GM18519 (cell line): Measurements from ENCODE around the gene HS3ST6.
"Not testable (repeated sequence)": the region's sequence is repeated elsewhere in the genome, so short reads cannot be mapped to it uniquely, and the experiment has no call there.

Experiments used
- ATAC-seq: cut with Tn5 transposase; IDR thresholded peaks from one replicate; pipeline ENCODE4 v1.9.1; 2021; ENCODE audit warnings: mild to moderate bottlenecking, moderate library complexity; ENCODE audit not compliant: unreplicated experiment, low FRiP score

The HS3ST6 gene

DNA sequence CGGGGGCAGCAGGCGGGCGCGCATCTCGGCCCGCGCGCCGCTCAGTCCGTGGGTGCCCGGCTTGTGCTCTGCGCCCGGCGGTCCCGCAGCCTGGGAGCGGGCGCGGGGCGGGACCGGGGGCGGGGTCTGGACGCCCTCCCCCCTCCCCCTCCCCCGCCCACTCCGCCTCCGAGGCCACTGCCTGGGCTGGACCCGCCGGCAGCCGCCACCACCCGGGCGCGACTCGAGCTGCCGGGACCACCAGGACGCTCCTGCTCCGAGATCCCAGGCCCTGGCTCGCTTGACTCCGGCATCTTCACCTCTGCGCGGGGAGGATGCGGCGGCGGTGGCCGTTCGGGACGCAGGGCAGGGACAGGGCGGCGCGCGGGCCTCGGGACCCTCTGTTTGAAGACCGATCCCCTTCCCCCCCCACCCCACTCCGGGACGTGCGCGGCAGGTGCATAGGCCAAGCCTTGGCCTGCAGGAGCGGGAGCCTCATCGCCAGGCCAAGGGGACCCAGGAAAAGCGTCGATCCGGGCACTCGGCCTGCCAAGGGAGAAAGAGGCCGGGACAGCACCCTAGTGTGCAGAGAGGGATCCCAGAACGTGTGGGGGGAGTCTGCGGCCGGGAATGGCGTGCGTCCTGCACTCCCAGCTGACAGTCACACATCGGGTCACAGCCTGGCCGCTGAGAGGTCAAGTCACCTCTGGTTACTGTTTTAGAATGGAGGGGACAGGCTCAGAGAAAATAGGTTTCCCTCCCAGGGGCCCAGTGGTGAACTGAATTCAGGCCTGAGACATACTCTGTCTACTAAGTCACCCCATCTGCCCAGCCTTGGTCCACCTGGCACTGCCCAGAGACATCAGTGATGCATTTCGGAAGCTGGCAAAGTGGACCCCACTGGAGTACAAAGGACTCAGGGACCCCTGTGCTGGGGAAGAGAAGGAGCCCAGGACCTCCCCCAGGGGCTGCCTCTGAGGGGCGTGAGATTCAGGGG is at the start of gene HS3ST6:
HS3ST6 (minus strand) TSS at position 65 of the 976 bp plus-strand sequence. CDS start 92 bp downstream, outside the sequence.
- no peak for ATAC-seq

DNA sequence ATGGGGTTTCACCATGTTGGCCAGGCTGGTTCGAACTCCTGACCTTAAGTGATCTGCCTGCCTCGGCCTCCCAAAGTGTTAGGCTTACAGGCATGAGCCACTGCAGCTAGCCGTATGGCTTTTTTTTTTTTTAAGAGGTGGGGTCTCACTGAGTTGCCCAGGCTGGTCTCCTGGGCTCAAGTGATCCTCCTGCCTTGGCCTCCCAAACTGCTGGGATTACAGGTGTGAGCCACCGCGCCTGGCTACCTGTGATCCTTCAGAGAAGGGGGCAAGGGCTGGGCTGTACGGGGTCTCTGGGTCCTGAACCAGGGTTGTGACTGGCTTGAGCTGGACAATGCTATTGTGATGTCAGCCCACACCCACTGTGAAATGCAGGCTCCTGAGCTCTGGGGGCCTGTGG is 48.2 kb upstream of the HS3ST6 start, which contains the start of gene RNF151:
RNF151 (plus strand) TSS at position 397 of the 400 bp plus-strand sequence. CDS start 26 bp downstream, outside the sequence.
- no peak for ATAC-seq

DNA sequence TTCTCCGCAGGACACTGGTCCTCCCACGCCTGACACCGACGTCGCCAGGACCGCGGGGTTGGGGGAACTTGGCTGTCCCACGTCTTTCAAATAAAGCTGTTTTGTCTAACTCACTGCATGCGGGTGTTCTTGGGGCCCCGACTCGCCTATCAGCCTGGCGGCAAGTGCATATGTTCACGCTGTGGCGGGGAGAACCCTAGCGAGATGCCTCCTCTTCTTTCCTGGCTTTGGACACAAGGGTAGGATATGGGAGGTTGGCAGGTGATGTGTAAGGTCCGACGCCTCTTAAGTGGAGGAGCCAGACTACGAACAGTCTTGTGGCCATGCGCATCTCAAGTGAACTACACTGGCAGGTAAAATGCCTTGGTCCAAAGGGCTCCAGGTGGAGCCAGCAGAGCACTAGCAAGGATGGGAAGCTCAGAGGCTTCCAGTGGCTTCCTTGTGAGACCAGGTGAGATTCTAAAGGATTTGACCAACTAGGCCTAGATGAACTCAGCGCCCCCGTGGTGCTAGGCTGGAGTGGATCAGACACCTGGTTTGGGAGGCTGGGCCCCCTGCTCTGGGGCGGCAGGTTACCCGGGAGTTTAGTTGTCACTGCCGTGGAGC is 47.3 kb upstream of the HS3ST6 start:
- ATAC-seq = no peak

DNA sequence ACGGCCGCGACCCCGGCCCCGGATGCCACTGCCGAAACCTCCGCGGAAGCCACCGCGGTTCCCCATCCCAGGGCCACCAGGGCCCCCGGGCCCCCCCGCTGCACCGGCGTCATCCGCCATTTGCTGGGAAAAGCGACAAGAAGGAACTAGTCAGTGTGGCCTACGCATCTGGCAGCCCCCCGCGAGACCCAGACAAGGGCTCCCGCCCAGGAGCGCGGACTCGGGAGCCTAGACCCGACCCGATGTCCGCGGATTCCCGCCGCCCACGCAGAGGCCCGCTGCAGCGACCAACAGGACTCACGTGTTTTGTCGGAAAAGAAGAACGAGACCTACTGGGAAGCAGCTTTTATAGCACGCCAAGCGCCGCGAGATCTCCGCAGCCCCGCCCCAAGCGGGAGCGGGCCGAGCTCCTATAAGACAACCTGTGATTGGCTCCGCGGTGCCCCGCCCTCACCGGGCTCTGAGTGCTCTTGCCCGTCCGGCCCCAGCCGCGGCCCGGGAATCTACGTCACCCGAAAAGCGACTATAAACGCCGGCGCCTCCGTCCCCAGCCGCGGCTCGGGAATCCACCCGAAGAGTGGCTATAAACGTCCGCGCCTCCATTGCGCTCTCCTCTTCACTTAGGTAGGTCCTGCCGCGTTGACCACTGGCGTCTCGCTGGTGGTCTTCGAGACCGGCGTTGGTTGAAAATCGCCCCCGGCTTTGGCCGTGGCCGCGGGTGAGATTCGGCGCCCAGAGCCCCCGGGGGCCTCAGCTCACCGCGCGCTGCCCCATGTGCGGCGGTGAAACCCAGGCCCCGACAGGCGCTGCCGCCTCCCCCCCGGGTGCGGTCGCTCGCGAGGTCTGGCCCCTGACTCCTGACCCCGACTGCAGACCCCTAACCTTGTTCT is 46.5 kb upstream of the HS3ST6 start, which contains the start of gene RPS2:
RPS2 (minus strand) TSS at position 321 of the 890 bp plus-strand sequence; CDS start at position 120, 201 bp downstream.
- ATAC-seq = peak; percentile 61

DNA sequence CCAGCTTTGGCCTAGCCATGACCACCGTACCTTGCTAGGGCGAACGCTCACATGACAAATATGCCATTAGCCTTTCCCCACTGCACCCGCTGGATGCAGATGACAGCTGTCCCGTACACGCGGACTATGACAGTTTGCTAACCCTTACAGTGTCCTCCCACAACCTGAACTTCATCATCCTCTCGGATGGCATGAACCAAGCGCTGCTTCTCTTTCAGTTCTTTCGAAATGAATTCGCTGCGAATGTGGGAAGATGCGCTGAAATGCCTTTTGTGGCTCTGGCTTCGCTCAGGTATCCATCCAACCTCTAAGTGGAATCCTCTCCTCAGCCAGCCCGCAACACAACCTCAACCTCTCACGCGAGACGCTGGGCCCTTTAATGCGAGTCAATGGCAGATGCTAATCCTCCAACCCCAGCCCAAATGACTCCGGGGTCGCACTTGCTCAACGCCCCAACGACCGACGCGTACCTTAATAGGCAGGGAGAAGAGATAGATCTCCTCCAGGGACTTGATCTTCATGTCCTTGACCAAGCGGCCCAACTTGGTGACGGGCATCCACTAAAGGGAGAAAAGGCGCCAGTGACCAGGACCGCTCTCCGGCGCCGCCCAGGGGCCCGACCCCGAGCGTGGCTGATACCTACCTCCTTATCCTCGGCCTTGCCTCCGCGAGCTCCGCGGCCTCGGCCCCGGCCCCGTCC is 45.7 kb upstream of the HS3ST6 start:
- no peak for ATAC-seq

DNA sequence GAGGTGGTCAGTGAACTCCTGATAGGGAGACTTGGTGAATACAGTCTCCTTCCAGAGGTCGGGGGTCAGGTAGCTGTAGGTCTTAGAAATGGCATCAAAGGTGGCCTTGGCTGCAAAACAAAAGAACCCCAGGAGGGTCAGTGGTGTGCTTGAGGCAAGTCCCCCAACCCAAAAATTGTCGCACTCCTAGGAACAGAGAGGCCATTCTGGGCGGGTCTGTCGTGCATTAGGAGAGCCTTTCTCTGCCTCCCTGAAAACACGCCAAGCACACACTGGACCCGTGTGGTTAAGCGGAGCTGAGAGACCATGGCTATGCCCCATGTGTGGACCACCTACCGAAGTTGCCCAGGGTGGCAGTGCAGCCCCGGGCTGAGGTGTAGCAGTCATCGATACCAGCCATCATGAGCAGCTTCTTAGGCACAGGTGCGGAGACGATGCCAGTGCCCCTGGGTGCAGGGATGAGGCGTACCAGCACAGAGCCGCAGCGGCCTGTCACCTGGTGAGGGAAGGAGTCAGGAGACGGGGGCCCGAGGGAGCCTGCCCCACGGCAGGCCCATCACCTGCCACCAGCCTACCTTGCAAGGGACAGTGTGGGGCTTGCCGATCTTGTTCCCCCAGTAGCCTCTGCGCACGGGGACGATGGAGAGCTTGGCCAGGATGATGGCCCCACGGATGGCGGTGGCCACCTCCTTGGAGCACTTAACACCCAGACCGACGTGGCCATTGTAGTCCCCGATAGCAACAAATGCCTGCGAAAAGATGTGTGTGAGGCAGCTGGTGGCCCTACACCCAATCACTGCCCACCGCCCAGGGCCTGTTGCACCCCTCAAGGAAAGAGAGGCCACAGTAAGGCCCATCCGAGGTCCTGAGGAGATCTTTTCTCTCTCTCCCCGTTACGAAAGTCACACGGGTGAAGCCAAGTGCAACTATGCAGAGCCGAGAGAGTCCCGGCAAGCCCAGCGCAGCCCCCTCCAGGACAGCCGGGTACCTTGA is 44.2 kb upstream of the HS3ST6 start:
- ATAC-seq = not testable (repeated sequence)

DNA sequence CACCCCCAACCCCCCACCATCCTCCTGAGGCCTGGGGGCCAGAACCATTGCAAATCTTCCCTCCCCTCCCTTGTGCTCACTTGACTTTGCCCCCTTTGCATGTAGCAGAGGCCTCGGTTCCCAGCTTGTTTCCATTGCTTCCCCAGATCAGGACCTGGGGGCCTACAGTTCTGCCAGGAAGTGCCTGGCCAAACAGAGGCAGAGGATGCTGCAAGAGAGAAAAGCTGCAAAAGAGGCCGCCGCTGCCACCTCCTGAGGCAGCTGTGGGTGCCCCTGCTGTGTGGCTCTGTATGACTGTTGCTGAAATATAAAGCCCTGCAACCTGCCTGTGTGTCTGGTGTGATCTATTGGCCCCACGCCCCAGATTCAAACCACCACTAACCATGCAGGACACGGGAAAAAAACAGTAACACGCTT is 43.4 kb upstream of the HS3ST6 start:
- ATAC-seq = no peak

DNA sequence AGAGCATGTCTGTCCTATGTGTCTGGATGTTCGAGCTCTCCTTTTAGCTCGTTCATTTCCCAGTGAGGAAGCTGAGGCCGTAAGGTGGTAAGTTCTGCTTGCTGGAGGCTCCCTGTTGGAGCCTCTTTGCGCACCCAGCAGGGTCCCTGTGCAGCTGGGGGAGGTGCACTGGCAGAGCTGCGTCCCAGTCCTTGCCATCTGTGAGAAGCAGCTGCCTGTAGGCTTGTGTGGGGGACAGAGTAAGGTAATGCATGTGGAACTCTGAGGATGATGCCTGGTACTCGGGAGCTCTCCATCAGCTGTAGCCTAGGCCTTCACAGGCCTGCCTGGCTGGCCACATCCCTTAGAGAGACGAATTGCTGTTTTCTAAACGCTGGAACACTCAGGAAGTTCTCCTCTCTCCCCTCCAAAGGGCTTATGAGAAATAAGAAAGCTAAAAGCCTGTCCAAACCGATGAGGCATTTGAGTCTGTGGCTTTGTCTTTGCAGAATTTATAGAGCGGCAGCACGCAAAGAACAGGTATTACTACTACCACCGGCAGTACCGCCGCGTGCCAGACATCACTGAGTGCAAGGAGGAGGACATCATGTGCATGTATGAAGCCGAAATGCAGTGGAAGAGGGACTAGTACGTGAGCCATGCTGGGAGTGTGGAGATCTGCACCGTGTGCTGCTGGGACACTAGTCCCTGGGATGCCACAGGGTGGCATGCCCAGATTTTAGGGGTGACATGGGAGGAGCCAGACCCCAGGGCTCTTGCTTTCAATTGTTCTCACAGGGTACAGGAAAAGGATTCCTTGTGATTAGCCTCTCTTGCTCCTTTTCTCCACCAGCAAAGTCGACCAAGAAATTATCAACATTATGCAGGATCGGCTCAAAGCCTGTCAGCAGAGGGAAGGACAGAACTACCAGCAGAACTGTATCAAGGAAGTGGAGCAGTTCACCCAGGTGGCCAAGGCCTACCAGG is 42.7 kb upstream of the HS3ST6 start:
- no peak for ATAC-seq

DNA sequence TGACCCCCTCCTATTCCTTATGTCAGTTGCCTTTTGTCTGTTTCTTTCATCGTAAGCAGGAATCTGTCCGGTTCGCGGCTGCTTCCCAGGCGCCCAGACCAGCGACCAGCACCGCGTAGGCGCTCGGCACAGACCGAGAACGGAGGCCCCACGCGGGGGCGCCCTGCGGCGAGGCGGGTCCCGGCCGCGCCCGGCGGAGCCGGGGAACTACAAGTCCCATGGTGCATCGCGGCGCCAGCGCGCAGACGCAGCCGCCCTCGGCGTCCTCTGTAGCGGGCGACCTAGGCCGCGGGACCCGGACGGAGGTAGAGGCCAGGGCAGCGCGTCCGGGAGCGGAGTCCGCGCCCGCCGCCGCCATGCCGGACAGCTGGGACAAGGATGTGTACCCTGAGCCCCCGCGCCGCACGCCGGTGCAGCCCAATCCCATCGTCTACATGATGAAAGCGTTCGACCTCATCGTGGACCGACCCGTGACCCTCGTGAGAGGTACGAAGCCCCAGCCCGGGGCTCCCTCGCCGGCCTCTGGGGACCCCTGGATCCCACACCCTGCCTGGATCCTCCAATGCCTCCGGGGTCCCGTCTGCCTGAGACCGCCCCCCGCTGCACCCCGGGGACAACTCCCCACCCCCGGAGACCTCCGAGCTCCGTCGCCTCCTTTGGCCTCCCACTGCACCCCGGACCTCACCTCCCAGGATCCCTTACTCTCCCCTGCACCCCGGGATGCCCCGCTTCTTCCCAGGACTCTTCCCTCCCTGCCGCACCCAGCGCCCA is 41.2 kb upstream of the HS3ST6 start, which contains the start of gene NDUFB10:
NDUFB10 (plus strand) TSS at position 270 of the 771 bp plus-strand sequence; CDS start at position 357, 87 bp downstream.
- ATAC-seq = peak; percentile 62

DNA sequence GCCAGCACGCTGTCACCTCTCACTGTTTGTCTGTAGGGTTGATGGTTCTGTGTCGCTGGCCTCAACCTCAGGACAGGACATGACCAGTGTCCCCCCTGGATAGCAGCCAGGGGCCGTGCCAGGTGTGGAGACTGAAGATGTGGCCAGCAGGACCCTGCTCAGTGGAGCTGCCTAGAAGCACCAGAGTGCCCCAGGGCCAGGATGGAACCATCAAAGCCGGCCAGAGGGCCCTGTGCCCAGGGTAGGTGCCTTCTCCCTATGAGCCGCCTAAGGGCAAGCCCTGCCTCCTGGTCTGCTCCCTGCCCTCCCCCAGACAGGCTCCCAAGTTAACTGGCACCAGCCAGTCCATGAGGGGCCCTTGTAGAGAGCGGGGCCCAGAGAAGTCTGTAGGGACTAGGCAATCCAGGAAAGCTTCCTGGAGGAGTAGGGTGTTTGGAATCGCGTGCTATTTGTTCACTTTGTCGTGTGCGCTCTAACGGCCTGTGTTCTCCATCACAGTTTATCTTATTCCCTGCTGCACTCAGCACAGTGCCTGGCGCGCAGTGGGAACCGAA is 40.6 kb upstream of the HS3ST6 start:
- no peak for ATAC-seq

DNA sequence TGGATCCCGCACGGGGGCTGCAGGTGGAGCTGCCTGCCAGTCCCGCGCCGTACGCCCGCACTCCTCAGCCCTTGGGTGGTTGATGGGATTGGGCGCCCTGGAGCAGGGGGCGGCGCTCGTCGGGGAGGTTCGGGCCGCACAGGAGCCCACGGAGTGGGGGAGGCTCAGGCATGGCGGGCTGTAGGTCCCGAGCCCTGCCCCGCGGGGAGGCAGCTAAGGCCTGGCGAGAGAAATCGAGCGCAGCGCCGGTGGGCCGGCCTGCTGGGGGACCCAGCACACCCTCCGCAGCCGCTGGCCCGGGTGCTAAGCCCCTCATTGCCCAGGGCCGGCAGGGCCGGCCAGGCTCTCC is 39.9 kb upstream of the HS3ST6 start:
- not testable (repeated sequence) for ATAC-seq

DNA sequence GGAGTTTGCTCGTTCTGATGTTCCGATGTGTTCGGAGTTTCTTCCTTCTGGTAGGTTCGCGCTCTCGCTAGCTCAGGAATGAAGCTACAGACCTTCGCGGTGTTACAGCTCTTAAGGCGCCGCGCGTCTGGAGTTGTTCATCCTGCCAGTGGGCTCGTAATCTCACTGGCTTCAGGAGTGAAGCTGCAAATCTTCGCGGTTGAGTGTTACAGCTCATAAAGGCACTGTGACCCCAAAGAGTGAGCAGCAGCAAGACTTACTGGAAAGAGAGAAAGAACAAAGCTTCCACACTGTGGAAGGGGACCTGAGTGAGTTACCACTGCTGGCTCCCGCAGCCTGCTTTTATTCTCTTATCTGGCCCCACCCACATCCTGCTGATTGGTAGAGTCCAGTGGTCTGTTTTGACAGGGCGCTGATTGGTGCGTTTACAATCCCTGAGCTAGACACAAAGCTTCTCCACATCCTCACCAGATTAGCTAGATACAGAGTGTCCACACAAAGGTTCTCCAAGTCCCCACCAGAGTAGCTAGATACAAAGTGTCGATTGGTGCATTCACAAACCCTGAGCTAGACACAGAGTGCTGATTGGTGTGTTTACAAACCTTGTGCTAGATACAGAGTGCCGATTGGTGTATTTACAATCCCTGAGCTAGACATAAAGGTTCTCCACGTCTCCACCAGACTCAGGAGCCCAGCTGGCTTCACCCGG is 39.4 kb upstream of the HS3ST6 start:
- not testable (repeated sequence) for ATAC-seq

DNA sequence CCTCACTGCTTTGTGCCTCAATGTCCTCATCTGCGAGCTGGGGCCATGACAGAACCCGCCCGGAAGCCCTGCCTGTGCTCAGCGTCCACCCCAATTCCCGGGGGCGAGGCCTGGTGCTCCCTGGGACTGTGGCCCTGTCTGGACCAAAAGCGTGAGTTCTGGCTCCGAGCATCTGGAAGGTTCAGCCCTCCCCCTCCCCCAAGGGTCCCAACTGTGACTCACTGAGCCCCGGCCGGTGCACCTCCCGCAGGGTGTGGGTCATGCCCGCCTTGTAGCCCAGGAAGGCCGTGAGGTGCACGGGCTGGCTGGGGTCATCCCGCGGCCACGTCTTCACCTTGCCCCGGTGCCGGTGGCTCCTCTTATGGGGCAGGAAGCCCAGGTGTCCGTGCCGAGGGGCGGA is 35.5 kb upstream of the HS3ST6 start:
- no peak for ATAC-seq

DNA sequence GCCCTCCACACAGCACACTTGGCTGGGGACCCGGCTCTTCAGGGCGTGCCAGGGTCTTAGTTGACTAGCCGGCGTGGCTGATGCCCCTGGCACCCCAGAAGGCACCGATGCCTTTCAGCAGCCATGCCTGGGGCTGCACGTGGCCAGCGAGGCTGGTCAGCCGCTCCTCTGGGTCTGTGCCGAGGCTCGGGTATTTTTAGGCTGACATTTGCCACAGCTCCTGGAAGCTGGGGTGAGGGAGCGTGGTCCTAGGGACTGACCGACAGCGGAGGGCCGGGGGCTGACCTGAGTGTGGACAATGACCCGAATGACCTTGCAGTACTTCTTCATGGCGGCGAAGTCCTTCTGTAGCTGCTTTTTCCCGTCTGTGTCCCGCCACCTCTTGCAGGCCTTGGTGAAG is 32.3 kb upstream of the HS3ST6 start:
- ATAC-seq = no peak

DNA sequence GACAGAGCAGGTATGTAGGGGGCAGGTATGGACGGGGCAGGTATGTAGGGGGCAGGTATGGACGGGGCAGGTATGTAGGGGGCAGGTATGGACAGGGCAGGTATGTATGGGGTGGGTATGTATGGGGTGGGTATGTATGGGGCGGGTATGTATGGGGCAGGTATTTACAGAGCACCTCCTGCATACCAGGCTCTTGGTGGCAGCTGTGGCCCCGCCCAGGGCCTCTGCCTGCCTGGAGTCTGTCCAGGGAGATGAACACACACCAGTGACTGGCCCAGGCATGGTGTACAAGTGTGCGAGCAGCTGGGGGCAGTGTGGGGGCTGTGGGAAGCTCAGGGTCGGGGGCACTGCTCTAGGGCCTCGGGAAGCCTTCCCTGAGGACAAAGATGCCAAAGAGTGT is 31.8 kb upstream of the HS3ST6 start:
- ATAC-seq = no peak

DNA sequence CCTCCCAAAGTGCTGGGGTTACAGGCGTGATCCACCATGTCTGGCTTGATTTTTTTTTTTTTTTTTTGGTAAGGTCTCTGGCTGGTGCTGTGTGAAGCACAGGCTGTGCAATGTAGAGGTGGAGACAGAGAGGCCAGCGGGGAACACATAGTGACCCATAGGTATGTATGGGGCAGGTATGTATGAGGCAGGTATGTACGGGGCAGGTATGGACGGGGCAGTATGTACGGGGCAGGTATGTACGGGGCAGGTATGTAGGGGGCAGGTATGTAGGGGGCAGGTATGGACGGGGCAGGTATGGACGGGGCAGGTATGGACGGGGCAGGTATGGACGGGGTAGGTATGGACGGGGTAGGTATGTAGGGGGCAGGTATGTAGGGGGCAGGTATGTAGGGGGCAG is 31.3 kb upstream of the HS3ST6 start:
- ATAC-seq = no peak
